CD4-positive, alpha-beta T cell treated with Interleukin-6 for 4 hours (primary cell): Measurements from ENCODE around the gene TMEM35B.
"Not testable (repeated sequence)": the region's sequence is repeated elsewhere in the genome, so short reads cannot be mapped to it uniquely, and the experiment has no call there.

Source experiments
- DNase-seq: peaks from one replicate; pipeline ENCODE4 v3.0.0-alpha.2; 2020; ENCODE audit warnings: mixed read lengths

The TMEM35B gene

GRCh38 chr1:34975771-34976170 lies 9.4 kb downstream of the TMEM35B start:
- DNase-seq = no peak

- no peak for DNase-seq
These were observed 9.8 kb downstream of the TMEM35B start for GRCh38 chr1:34975338-34975737.

GRCh38 chr1:34974626-34975025 lies 10.5 kb downstream of the TMEM35B start:
- DNase-seq = no peak

GRCh38 chr1:34973326-34973725 lies 11.8 kb downstream of the TMEM35B start:
- DNase-seq = no peak

GRCh38 chr1:34970829-34971228 lies 14.3 kb downstream of the TMEM35B start:
- no peak for DNase-seq

- no peak for DNase-seq
These were observed 14.9 kb downstream of the TMEM35B start for GRCh38 chr1:34970220-34970735.

- DNase-seq = not testable (repeated sequence)
These were observed 16.9 kb downstream of the TMEM35B start for GRCh38 chr1:34968297-34968696.

- DNase-seq = not testable (repeated sequence)
These were observed 17.5 kb downstream of the TMEM35B start for GRCh38 chr1:34967672-34968071.

- no peak for DNase-seq
These were observed 19.6 kb downstream of the TMEM35B start for GRCh38 chr1:34965597-34965996.

- DNase-seq = no peak
These were observed 34.7 kb downstream of the TMEM35B start for GRCh38 chr1:34950428-34950827.

- not testable (repeated sequence) for DNase-seq
These were observed 36.4 kb downstream of the TMEM35B start for GRCh38 chr1:34948739-34949138.

GRCh38 chr1:34947641-34948314 lies 37.4 kb downstream of the TMEM35B start:
- DNase-seq = not testable (repeated sequence)

- DNase-seq = no peak
These were observed 38.9 kb downstream of the TMEM35B start for GRCh38 chr1:34946211-34946610.

- DNase-seq = not testable (repeated sequence)
These were observed 43.3 kb downstream of the TMEM35B start for GRCh38 chr1:34941798-34942197.
